Measurements from ENCODE around the gene JUP.

- no peak for TF ChIP-seq POLR2A (IDR thresholded peaks at IDR 0.05)
- TF ChIP-seq CTCF (IDR thresholded peaks at IDR 0.05): no peak
Measured at GRCh38 chr17:41718287-41718645, 68.2 kb downstream of the JUP start.
